Activated CD4-positive, CD25-positive, alpha-beta regulatory T cell (primary cell): ENCODE data around the gene ARL17A.
"Not testable (repeated sequence)": the region's sequence is repeated elsewhere in the genome, so short reads cannot be mapped to it uniquely, and the experiment has no call there.

ENCODE experiments used
- DNase-seq, 4 experiments: peaks; one replicate each; lab custom pipeline; 2025; lab: John Stamatoyannopoulos, UW

ARL17A gene

DNA sequence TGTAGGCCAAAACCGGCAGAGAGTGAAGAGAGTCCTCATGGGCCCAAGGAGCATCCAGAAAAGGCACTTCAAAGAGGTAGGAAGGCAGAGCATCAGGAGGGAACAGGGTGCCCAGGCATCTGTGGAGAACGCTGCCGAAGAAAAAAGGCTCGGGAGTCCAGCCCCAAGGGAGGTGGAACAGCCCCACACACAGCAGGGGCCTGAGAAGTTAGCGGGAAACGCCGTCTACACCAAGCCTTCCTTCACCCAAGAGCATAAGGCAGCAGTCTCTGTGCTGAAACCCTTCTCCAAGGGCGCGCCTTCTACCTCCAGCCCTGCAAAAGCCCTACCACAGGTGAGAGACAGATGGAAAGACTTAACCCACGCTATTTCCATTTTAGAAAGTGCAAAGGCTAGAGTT is 30.9 kb downstream of the ARL17A start:
- not testable (repeated sequence) for DNase-seq

DNA sequence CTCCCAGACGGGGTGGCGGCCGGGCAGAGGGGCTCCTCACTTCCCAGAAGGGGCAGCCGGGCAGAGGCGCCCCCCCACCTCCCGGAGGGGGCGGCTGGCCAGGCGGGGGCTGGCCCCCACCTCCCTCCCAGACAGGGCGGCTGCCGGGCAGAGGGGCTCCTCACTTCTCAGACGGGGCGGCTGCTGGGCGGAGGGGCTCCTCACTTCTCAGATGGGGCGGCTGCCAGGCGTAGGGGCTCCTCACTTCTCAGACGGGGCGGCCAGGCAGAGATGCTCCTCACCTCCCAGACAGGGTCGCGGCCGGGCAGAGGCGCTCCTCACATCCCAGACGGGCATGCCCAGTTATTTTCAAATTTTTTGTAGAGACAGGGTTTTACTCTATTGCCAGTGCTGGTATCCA is 44.8 kb downstream of the ARL17A start:
- DNase-seq: not testable (repeated sequence)

DNA sequence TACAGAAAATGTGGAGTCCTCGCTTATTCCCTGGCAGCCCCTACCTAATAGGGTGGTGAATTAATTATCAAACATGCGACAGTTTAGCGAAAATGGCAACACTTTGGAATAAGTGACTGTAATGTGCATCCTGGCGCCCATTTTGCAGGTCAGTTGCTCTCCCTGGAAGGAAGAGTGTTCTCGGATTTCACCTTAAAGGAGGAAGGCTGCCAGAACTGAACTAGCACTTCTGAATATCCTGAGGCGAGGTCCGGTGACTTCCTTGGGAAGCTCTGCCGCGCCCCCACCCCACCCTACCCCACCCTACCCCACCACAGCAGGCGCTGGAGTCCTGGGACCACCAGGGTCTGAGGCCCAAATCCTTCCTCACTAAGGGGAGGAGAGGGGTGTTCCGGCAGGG is 67.3 kb downstream of the ARL17A start, which contains the start of gene LRRC37A2:
LRRC37A2 (plus strand) TSS at position 301 of the 400 bp plus-strand sequence. CDS start 245 bp downstream, outside the sequence.
- DNase-seq: not testable (repeated sequence)

DNA sequence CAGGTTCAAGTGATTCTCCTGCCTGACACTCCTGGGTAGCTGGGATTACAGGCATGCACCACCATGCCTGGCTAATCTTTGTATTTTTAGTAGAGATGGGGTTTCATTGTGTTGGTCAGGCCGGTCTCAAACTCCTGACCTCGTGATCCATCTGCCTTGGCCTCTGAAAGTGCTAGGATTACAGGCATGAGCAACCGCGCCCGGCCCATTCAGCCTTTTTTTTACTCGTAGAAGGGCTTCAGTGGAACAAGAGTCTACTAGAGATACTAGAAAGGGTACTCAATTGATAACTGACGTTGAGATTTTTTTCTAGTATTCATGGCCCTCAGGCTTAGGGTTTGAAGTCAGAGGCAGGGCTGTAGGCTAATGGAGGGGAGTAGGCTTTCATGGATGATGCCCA is 73.6 kb downstream of the ARL17A start:
- DNase-seq: not testable (repeated sequence)

DNA sequence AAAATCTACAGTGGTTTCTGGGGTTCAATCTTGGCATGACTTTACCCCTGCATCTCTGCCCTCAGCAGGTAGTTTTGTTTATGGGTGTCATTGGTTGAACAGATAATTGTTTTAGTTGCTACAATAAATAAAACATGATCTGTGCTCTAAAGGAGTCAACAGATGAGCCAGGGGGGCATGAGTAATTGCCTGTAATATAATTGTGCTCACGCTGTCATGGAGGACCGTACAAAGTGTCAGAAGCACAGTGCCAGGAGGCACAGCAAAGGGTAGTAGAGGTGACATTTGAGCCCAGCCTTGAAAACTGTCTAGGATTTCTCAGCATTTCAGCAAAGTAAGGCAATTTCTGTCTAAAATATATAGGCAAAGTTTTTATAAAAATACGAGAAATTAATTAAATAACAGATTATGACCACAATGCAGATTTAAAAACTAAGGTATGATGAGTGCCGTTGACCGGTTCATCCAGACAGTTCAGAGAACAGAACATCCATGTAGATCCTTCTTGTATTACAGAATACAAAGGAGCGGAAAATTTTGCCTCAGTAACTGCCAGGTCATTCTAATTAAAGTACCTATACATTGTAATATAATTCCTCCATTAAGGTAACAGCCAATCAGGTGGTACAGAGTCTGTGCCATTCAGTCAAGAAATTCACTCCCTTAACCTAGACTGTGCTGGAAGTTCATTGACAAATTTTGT is 79.9 kb downstream of the ARL17A start:
- not testable (repeated sequence) for DNase-seq

DNA sequence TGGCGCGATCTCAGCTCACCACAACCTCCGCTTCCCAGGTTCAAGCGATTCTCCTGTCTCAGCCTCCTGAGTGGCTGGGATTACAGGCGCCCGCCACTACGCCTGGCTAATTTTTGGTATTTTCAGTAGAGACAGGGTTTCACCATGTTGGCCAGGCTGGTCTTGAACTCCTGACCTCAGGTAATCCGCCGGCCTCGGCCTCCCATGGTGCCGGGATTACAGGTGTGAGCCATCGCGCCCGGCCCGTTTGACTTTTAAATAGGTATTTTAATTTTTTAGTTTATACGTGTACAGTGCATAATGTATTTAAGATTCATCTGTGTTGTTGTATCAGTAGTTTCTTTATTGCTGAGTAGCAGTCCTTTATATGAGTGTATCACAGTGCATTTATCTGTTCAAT is 87.5 kb downstream of the ARL17A start:
- DNase-seq: not testable (repeated sequence)

DNA sequence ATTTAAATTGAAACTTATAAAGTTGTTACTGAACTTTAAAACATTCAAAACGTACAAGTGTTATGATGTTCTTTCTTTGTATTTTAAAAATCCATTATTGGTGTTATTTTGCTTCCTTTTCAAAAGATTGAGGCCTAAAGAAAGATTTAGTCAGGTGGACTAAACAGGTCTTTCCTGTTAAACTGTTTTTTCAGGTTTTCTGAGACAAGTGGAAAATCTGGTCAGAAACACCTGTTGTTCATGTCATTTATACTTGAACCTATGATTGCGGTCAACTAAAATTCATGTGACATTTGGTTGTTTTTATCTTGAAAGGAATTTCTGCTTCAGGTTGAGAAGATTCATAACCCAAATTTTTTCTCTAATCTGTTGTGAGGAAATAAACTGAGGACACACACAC is 98.2 kb downstream of the ARL17A start:
- not testable (repeated sequence) for DNase-seq

DNA sequence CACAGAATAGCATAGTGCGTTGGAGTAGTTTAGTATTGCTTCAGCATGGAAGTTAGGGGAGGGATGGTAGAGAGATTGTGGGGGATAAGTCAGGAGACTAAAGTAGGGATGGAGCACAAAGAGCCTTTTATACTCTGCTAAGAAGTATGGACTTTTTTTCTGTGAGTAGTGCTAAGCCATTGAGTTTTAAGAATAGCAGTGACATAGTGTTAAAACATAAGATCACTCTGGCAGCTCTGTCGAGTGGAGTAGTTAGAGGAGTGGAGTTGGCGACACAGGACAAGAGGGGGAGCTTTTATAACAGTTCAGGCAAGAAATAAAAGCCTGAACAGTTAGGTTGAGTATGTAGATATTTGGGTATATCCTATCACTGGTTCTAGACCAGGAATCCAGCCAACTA is 100.7 kb downstream of the ARL17A start:
- DNase-seq: not testable (repeated sequence)

DNA sequence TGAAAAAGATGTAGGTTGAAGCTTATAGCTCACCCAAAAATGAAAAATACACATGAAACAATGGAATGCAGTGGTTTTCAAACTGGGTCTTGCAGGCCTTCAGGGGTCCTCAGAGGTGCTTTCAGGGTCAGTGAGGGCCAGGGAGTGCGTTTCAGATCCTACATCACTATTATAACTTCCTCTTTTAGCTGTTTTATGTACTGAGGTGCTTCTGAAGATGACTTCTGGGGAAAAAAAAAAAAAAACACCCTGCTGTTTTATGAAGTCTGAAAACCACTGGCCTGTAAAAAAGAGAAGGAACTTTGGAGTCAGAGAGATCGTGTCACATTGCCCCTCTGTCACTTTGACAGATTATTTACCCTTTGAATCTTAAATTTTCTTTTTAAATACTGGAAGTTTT is 103.9 kb downstream of the ARL17A start:
- DNase-seq: not testable (repeated sequence)

DNA sequence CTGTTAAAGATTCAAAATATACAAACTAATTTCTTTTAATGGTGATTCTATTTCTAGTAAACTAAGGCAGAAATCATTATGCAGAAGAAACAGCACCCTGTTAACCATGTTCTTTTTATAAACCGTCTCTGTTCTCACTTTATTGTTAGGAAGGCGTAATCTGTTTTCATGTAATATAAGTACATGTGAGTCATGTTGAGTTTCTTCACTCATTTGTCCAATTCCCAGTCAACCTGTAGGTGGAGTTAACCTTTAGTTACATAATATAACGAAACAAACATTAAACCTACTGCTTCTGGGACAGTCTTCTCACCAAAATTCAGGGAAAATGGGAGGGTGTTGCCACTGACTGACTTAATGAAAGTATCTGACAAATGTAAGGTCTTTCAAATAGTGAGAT is 105.0 kb downstream of the ARL17A start:
- not testable (repeated sequence) for DNase-seq

DNA sequence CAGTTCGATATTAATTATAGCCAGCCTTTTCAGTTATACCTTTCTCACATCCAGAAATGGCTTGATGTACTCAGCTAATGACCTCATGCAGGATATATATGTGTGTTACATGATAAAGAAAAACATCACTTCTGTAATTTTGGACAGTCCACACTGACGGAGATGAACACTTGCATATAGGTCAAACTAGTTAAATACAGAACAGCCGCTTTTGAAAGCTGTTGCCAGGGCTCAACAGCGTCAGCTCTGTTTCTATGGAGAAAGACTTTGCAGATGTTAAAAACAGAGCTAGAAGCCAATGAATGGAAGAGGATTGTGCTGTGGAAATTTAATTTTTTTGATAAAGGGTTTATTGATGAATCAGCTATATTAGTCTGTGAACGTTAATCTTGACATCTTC is 111.9 kb downstream of the ARL17A start:
- DNase-seq: not testable (repeated sequence)
